PFSK-1 (cell line): ENCODE data around the gene BRIP1.

Source experiments
- FOXP2 ChIP-seq: optimal IDR thresholded peaks from 2 replicates; pipeline ENCODE3; 2011; ENCODE audit warnings: borderline replicate concordance, control low read depth, inconsistent platforms; ENCODE audit not compliant: insufficient read depth; ENCODE audit errors: extremely low read length, extremely low read depth
- POLR2AphosphoS5 ChIP-seq: IDR thresholded peaks from 2 replicates; pipeline ENCODE4 v1.6.1; 2012; ENCODE audit warnings: low read depth, mild to moderate bottlenecking, control low read depth, low read length, moderate library complexity
- REST ChIP-seq, 2 experiments: IDR thresholded peaks; 2 replicates each; pipeline versions ENCODE4 v1.6.1 to v1.8.0; 2011 to 2012; ENCODE audit warnings: low read depth in 2 of 2, low read length in 2 of 2, control low read depth in 1 of 2, inconsistent platforms in 1 of 2, mild to moderate bottlenecking in 1 of 2, moderate library complexity in 1 of 2; ENCODE audit not compliant: insufficient read depth in 1 of 2
- SIN3A ChIP-seq: IDR thresholded peaks from 2 replicates; pipeline ENCODE4 v1.6.1; 2012; ENCODE audit warnings: mild to moderate bottlenecking, low read length, moderate library complexity, borderline replicate concordance; ENCODE audit not compliant: insufficient read depth
- TAF1 ChIP-seq: IDR thresholded peaks from 2 replicates; pipeline ENCODE4 v1.6.1; 2012; ENCODE audit warnings: low read length, control low read depth, borderline replicate concordance; ENCODE audit not compliant: insufficient read depth

Gene BRIP1

DNA sequence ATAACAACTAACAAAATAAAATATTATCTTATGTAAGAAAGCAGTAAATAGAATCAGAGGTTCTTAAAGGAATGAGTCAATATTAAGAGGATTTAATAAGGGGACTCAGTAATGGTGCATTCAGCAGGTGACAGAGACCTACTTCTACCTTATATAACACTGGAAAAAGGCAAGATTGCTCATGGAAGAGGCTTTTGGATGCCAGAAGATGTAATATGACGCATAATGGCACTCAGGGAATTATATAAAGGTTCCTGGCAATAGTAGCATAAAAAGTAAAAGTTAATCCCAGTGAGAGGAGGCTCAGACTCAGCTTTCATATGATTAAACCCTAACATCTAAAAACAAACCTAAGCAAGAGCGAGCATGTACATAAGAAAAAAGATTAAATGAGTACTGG, 136.4 kb downstream of the BRIP1 start:
- no peak for TF ChIP-seq SIN3A
- TF ChIP-seq FOXP2: no peak
- TF ChIP-seq REST (IDR thresholded peaks at IDR 0.05; ENCODE audit: insufficient read depth in 1 of 2, low read depth in 2 of 2, low read length in 2 of 2): no peak
- no peak for TF ChIP-seq POLR2AphosphoS5
- TF ChIP-seq TAF1: no peak

DNA sequence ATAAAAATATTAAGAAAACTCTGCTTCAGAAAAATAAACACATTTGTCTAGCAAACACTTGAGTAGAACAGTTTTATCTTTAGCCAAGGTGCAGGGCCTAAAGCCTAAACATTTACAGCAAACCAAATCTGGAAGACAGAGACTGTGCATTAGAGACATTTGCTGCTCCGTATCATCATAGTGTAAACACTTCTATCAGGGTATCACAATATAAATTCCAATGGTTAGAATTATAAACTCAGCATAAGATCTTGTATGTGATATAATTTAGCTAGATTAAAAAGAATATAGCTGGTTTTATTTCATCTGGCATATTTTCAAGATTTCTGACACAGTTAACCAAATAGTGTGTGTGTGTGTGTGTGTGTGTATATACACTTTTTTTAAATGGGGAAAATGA, 138.6 kb downstream of the BRIP1 start:
- no peak for TF ChIP-seq POLR2AphosphoS5
- TF ChIP-seq SIN3A: no peak
- TF ChIP-seq FOXP2: no peak
- TF ChIP-seq TAF1: no peak
- no peak for TF ChIP-seq REST (IDR thresholded peaks at IDR 0.05; ENCODE audit: insufficient read depth in 1 of 2, low read depth in 2 of 2, low read length in 2 of 2)

GRCh38 chr17:61723914-61724313, 139.4 kb downstream of the BRIP1 start:
- no peak for TF ChIP-seq FOXP2

DNA sequence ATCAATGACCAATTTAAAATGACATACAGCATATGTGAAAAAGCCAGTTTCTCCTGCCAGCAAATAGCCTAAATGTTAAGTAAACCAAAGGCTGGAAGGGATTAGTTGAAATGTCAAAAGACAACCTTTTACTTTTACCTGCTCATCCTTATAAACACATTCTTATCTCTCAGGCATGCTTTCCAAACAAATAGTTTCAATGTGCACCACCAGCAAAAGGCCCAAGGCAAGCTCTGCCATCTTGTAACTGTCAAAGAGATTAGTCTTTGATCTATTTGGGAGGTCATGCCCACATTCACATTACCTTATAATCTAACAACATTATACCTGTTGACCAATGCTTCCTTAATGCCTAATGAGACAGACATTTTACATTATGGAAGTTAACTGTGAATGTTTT, 140.1 kb downstream of the BRIP1 start:
- no peak for TF ChIP-seq SIN3A
- TF ChIP-seq POLR2AphosphoS5: no peak
- TF ChIP-seq TAF1: no peak
- no peak for TF ChIP-seq REST (IDR thresholded peaks at IDR 0.05; ENCODE audit: insufficient read depth in 1 of 2, low read depth in 2 of 2, low read length in 2 of 2)
- no peak for TF ChIP-seq FOXP2

- no peak for TF ChIP-seq POLR2AphosphoS5
- TF ChIP-seq REST (IDR thresholded peaks at IDR 0.05; ENCODE audit: insufficient read depth in 1 of 2, low read depth in 2 of 2, low read length in 2 of 2): no peak
- no peak for TF ChIP-seq SIN3A
- TF ChIP-seq TAF1: no peak
- TF ChIP-seq FOXP2: no peak
These were observed 140.9 kb downstream of the BRIP1 start for GRCh38 chr17:61722398-61722797.
